ENCODE results near the gene BTD.

GRCh38 chr3:15579051-15579450 is 22.5 kb upstream of the BTD start:
- TF ChIP-seq GATA2 (IDR thresholded peaks at IDR 0.05; ENCODE audit: low read depth, low read length) = no peak
- TF ChIP-seq GATA3 (IDR thresholded peaks at IDR 0.05; ENCODE audit: low read depth, low read length) = no peak

Data from SH-SY5Y (cell line).